Stimulated activated CD8-positive, alpha-beta memory T cell treated with anti-CD3 and anti-CD28 coated beads, Interleukin-15, amount 100 ng/mL, for 4 hours (primary cell): ENCODE measurements around the gene TAF10.

ENCODE experiments used
- DNase-seq, 2 donors: peaks; one replicate each; pipeline ENCODE4 v3.0.0-alpha.2; 2020; ENCODE audit warnings: low read depth in 2 of 2

TAF10 gene

GRCh38 chr11:6625156-6625831, 13.3 kb upstream of the TAF10 start:
- DNase-seq = no peak

DNA sequence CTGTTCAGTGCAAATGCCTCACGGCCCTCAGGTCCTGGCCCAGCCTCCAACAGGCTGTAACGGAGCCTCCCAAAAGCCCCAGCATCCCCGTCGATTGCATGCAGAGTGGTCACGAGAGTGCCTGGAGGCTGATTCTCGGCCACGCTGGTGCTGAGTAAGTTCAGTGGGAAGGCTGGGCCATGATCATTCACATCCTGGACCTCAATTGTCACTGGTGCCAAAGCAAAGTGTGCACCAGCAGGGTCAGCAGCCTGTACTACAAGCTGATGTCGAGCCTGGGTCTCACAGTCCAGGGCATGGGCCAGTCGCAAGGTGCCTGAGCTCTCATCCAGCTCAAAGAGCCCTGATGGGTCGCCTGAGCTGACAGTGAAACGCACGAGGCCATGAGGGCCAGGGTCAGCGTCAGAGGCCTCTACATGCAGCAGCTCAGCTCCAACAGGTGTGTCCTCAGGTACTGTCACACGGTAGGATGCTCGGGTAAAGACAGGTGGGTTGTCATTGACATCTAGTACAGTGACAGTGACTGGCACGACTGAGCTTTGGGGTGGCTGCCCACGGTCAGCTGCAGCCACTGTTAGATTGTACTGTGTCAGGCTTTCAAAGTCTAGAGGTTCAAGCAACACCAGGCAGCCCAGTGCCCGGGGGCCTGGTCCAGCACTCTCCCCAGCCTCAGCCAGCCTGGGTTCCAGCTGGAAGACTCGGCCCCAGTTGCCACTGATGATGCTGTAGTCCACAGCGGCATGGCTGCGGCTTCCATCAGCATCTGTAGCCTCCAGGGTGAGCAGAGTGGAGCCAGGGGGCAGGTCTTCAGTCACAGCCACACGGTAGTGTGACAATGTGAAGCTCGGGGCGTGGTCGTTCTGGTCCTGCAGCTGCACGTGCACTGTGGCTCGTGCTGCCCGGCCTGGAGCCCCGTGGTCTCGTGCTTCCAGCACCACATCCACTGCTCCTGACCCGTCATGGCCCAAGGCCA, 11.7 kb upstream of the TAF10 start:
- no peak for DNase-seq

- no peak for DNase-seq
These were observed 10.5 kb upstream of the TAF10 start for GRCh38 chr11:6622261-6623171.

DNA sequence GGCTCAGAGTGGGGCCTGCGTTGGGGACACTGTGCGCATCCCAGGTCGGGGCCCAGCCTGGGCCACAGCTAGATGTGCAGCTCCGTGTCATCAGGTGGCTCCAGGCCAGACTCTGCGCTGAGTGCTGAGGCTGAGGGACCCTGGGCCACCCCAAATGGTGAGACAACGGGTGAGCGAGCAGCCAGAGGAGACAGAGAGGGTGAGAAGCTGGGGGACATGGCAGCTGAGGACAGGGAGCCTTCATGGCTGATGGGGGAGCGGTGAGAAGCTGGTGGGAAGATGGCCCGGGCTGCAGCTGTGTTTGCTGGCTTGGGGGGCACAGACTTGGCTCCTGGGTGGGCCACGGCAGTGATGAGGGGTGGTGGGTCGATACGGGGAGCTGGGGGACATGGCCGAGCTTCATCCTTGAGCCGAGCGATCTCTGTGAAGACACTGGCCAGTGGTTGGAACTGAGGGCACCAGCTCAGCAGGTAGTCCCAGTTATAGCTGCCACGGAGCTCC, 9.7 kb upstream of the TAF10 start:
- no peak for DNase-seq

DNA sequence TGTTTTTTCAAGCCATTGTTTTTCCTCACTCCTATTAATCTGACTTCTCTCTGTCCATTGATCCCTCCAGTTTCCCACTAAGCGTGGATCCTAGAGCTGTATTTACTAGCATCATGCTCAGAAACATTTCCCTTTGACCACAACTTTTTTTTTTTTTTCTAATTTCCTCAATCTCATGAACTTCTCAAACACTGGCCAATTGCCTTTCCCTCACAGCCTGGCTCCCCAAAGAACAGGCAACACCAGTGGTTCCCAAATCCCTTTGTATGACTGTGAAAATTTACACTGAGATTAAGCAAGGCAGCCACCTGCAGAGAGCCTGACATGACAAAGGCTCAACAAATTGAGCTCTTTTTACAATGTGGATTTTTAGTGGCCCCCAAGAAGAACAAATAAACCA, 8.6 kb upstream of the TAF10 start:
- DNase-seq = no peak

DNA sequence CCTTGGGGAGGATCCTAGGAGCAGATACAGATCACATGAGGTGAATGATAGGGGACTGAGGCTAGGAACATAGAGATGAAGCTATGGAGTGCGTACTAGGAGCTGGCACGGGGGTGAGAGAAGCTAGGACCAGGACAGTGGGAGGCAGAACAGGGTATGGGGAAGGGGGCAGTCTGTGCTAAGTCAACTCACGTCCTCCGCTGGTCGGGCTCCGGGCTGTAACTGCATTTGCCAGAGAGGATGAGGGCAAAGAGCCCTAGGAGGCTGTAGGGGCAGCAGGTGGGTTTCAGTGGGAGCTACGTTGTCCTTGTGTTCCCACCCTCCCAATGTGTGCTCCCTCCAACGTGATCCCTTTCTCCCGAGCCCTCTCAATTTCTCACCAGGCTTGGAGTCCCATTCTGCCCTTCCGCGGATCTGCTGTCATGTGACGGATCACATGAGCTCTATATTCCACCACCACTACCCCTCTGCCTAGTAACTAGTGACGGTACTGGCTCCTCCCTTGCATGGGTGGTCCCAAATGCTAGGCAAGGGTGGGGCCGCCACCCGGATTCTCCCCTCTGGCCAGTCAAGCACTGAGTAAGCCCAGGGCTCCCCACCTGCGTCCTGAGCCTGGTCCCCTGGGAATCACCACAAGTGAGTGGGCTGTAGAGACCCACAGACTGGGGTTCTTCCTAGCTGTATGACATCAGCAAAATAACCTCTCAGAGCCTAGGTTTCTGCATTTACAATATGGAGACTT, 7.2 kb upstream of the TAF10 start, which contains the start of gene TPP1:
TPP1 (minus strand) TSS at position 419 of the 742 bp plus-strand sequence; CDS start at position 397, 22 bp downstream.
- DNase-seq = peak; percentile 77 to 85

GRCh38 chr11:6618117-6619003, 6.3 kb upstream of the TAF10 start:
- peak; percentile 59 to 69 for DNase-seq

- DNase-seq = no peak
These were observed 5.3 kb upstream of the TAF10 start for GRCh38 chr11:6617315-6617781.

- no peak for DNase-seq
These were observed 4.7 kb upstream of the TAF10 start for GRCh38 chr11:6616596-6617250.

DNA sequence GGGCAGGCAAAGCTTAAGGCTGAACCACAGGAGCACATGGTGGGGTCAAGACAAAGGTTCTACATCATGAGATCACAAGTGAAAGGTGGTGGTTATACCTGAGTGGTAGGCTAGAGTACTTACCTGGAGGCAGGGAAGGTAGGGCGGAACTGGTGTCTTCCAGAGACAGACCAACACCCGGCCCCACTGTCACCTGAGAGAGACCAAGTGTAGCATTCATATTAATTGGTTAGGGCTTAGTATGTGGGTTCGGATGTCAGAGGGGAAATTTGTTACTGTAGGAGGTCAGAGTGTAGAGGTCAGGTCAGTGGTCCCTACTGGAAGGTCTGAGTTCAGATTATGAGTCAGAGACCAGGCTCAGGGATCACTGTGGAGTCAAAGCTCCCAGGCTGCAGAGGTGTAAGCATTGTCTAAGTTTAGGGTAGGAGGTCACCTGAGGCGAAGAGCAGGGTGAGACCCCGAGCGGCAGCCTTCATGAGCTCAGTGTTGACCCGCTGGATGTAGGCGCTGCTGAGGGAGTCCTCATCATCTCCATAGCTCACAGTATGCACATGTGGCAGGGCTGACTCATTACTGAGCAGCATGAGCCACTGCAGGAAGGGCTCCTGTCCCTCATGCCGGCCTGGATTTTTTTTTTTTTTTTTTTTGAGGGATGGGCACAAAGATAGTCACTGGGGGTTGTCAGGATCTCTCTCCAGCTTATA, 4.0 kb upstream of the TAF10 start:
- DNase-seq = no peak

- DNase-seq = no peak
These were observed 3.0 kb upstream of the TAF10 start for GRCh38 chr11:6615046-6615445.

GRCh38 chr11:6614446-6614845, 2.4 kb upstream of the TAF10 start:
- DNase-seq = no peak

- DNase-seq = no peak
These were observed 1.5 kb upstream of the TAF10 start for GRCh38 chr11:6613496-6613895.

DNA sequence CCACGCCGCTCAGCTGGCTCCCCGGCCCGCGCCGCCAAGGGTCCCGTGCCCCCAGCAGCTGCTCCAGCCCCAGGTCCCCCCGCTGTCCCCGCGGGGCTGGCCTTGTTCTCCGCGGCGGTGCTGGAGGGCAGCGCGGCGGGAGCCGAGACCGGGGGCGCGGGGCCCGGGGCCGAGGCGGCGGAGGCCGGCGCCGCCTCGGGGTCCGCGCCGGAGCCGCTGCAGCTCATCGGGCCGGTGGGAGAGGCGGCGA, 128 bp downstream of the TAF10 start:
- no peak for DNase-seq

DNA sequence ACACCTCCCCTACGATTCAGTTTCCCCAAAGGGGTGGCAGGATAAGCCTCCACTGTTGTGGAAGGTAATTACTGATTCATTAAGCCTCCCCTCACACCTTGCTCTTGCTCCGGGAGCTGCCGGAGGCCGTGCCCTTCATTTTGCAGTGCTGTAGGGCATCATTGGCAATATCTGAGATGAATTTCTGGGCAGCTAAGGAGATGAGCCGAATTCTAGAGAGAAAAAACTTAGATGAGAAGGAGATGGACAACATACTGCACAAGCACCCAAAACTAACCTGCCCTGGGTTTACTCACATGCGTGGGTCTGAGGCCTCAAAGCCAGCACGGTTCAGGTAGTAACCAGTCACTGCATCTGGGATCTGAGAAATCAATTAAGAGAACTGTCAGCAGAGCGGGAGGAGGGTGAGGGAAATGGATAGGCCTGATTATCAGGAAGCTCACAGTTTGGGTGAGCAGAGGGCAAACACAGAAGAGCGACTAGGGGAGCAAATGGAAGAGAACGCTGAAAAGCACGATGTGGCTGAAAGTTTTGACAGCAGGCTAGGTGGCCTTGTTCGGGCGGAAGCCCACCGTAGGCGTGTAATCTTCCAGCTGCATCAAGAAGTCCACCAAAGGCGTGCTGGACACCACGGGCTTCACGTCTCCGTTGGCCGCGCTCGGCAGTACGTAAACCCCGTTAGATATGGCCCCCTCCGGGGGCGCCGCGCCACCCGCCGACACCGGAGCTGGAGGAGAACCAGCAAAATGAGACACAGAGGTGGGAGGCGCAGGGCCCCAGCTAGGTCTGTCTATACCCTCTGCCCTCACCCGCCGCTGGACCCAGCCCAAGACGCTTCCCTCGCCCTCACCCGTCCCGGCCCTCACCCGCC, 689 bp downstream of the TAF10 start:
- no peak for DNase-seq

DNA sequence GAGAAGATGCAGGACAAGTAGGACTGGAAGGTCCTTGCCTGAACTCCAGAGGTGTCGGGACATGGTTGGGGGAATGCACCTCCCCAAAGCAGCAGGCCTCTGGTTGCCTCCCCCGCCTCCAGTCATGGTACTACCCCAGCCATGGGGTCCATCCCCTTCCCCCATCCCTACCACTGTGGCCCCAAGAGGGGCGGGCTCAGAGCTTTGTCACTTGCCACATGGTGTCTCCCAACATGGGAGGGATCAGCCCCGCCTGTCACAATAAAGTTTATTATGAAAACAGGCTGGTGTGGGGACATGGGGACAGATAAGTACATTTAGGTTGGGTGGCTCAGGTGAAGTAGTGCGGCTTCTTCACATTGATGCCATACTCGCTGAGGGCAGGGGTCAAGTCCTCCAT, 1.4 kb downstream of the TAF10 start:
- no peak for DNase-seq

DNA sequence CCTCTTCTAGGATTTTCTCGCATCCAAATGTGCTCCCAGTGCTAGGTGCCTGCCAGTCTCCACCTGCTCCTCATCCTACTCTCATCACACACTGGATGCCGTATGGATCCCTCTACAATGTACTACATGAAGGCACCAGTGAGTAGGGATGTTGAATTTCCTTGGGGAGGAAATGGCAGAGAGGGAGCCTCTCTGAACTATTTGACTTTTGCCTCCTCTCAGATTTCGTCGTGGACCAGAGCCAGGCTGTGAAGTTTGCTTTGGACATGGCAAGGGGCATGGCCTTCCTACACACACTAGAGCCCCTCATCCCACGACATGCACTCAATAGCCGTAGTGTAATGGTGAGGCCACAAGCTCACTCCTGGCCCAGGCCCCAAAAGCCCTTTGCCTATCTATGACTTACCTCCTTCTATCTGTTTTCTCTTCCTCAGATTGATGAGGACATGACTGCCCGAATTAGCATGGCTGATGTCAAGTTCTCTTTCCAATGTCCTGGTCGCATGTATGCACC, 2.5 kb downstream of the TAF10 start:
- DNase-seq = no peak
